Measurements from ENCODE around the gene BAZ2B. TPM values are rescaled to one million over a fixed set of nuclear protein-coding genes. Genes with fewer than 3 reads are reported as not detected.
"Not testable (repeated sequence)": the region's sequence is repeated elsewhere in the genome, so short reads cannot be mapped to it uniquely, and the experiment has no call there.

BAZ2B gene
- 4.4 and 5.9 TPM in 2 replicates for total RNA-seq (2014; rRNA removed; shearing (Covaris generic))
- 2.1 and 6.7 TPM in 2 replicates for polyA plus RNA-seq (2015; cell fraction: cytosol; rRNA removed)
- 11.6 and 17.4 TPM in 2 replicates for polyA plus RNA-seq (2015; cell fraction: nucleus; rRNA removed)

DNA sequence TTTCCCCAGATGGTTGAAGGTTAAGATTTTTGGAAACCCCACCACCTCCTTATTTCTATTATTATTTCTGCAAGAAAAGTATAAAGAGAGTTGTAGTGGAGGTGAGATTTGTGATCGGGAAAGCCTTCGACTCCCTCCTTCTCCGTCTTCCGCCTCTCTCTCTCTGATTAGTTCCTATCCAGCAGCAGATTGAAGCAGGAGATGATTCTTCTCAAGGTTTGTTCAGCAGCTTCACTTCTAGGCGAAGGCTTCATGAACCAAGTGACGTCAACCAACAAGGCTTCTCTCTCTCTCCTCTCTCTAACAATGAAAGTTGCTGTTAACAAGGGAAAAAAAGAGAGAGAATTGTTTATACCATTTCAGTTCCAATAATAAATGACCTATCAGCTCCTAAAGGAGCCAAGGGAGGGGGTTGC is at the start of gene BAZ2B:
Gene BAZ2B (minus strand): TSS at position 263 of the 416 bp plus-strand sequence. CDS start 137,829 bp downstream, outside the sequence.
- peak; percentile 52 for DNase-seq (ENCODE audit: low read depth)

DNA sequence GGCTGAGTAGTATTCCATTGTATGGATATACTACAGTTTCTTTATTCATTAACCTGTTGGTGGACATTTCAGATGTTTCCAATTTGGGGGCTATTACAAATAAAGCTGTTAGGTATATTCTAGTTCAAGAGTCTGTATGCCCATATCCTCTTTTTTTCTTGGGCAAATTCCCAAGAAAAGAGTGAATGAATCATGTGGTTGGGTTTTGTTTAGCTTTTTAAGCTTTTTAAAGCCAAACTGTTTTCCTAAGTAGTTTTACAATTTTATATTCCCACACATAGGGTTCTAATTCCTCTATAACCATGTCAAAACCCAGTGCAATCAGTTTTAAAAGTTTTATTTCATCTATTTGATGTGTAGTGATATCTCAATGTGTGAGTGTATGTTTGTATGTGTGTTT is 44.9 kb upstream of the BAZ2B start:
- DNase-seq (ENCODE audit: low read depth), result no peak

GRCh38 chr2:159658881-159659873 is 42.8 kb upstream of the BAZ2B start:
- DNase-seq (ENCODE audit: low read depth), result no peak

DNA sequence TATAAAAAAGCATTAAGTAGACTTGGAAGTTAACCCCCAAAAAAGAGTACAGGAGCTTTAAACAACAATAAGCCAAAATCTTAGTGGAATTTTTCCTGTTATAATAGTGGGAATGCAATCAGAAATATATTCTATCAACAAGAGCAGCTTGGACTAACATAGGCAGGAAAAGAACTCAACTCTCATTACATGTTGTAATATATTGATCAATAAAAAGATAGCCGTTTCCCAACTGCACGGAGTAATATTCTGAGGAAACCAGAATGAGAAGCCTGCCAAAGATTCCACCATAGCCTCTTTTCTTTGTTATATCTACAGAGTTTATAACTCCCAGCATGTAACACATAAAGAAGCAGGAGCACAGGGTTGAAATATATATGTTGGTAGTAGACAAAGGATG is 37.6 kb upstream of the BAZ2B start:
- DNase-seq (ENCODE audit: low read depth), result no peak

GRCh38 chr2:159651884-159652283 is 35.5 kb upstream of the BAZ2B start:
- no peak for DNase-seq (ENCODE audit: low read depth)

- DNase-seq (ENCODE audit: low read depth), result no peak
Measured at GRCh38 chr2:159650574-159650973, 34.2 kb upstream of the BAZ2B start.

GRCh38 chr2:159648643-159649042 is 32.3 kb upstream of the BAZ2B start:
- DNase-seq (ENCODE audit: low read depth), result no peak

- no peak for DNase-seq (ENCODE audit: low read depth)
Measured at GRCh38 chr2:159647667-159648066, 31.3 kb upstream of the BAZ2B start.

- DNase-seq (ENCODE audit: low read depth), result no peak
Measured at GRCh38 chr2:159640176-159640575, 23.8 kb upstream of the BAZ2B start.

DNA sequence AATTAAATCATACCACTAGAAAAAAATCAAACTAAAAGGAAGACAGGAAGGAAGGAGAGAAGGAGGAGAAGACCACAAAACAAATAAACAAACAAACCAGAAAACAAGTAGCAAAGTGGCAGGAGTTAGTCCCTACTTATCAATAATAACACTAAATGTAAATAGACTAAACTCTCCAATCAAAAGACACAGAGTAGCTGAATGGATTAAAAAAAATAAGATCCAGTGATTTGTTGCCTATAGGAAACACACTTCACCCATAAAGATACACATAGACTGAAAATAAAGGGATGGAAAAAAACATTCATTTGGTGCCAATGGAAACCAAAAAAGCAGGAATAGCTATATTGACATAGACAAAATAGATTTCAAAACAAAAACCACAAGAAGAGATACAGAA is 23.4 kb upstream of the BAZ2B start:
- DNase-seq (ENCODE audit: low read depth), result no peak

- DNase-seq (ENCODE audit: low read depth), result no peak
Measured at GRCh38 chr2:159639071-159639470, 22.7 kb upstream of the BAZ2B start.

DNA sequence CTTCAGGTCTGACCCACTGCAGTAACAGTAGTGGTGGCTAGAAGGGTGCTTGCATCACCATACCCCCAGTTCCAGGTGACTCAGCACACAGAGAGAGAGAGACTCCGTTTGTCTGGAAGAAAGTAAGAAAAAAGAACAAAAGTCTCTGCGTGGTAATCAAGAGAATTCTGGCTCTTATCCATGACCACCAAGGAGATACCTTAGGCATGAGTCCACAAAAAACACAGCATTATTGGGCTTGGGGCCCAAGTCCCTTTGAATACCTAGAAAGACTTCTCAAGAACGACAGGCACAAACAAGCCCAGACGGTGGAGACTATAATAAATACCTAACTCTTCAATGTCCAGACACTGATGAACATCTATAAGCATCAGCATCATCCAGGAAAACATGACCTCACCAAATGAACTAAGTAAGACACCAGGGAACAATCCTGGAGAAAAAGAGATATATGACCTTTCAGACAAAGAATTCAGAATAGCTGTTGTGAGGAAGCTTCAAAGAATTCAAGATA is 21.7 kb upstream of the BAZ2B start:
- peak; percentile 93 for DNase-seq (ENCODE audit: low read depth)

DNA sequence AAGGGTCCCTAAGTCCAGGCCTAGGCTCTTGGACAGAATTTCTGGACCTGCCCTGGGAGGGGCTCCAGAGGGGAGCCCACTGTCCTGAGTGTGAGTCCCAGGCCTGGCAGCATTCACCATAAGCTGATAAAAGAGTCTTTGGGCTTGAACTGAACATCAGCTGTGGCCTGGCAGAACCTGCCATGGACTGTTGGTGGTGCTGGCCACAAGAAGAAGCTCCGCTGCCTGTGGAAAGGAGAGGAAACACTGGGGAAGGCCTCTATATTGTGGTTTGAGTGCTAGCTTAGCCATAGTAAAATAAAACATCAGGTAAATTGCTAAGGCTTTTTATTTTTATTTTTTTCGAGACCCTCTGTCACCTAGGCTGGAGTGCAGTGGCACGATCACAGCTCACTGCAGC is 20.9 kb upstream of the BAZ2B start:
- no peak for DNase-seq (ENCODE audit: low read depth)

DNA sequence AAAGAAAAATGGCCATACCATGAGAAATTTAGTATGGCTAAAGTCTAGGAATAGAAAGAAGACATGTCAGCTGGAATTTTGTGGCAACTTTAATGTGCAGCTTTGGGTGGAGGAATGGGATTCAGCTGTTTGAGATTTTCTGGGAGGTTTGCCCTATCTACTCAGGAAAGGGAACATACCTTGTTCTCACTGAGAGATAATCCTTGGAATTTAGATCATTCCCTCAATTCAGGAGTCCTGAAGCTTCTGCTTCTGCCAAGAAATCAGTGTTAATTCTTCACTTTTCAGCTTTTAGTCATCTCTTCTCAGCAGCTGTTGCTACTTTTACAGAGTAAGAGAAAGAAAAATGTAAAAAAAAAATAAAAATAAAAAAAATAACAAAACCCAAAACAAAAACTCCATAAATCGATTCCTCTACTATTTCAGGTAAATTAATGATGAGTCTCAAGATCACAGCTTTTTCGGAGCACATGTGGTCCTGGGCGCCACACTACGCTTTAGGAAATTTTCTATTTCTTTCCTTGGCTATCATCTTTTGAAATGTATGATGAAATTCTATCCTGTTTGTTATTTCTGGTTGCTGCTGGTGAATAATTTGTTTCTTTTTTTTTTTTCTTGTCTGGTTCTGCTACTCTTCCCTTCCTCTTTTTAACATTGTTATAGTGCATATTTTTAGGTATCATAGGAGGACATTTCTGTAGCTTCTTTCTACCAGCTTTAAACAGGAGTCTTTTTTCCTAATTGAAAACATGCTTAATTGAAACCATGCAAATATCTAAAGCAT is 18.9 kb upstream of the BAZ2B start:
- DNase-seq (ENCODE audit: low read depth), result no peak

- no peak for DNase-seq (ENCODE audit: low read depth)
Measured at GRCh38 chr2:159633219-159633618, 16.9 kb upstream of the BAZ2B start.

DNA sequence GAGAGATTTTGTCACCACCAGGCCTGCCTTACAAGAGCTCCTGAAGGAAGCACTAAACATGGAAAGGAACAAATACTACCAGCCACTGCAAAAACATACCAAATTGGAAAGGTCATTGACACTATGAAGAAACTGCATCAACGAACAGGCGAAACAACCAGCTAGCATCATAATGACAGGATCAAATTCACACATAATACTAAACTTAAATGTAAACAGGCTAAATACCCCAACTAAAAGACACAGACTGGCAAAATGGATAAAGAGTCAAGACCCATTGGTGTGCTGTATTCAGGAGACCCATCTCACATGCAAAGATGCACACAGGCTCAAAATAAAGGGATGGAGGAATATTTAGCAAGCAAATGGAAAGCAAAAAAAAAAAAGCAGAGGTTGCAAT is 9.3 kb upstream of the BAZ2B start:
- not testable (repeated sequence) for DNase-seq (ENCODE audit: low read depth)

GRCh38 chr2:159623436-159623835 is 7.1 kb upstream of the BAZ2B start:
- no peak for DNase-seq (ENCODE audit: low read depth)

DNA sequence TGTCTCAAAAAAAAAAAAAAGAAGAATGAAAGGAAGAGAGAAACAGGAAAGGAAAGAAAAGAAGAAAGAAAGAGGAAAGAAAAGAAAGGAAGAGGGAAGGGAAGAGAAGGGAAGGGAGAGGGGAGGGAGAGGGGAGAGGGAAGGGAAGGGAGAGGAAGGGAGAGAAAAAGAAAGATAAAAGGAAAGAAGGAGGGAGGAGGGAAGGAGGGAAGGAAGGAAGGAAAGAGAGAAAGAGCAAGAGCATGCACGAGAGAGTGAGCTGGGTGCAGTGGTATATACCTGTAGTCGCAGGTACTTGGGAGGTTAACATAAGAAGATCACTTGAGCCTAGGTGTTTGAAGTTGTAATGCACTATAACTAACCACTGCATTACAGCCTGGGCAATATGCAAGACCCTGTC is 6.6 kb upstream of the BAZ2B start:
- DNase-seq (ENCODE audit: low read depth), result no peak

- no peak for DNase-seq (ENCODE audit: low read depth)
Measured at GRCh38 chr2:159620796-159621195, 4.4 kb upstream of the BAZ2B start.

- DNase-seq (ENCODE audit: low read depth), result no peak
Measured at GRCh38 chr2:159617646-159618045, 1.3 kb upstream of the BAZ2B start.

- DNase-seq (ENCODE audit: low read depth), result no peak
Measured at GRCh38 chr2:159617100-159617499, 752 bp upstream of the BAZ2B start.
